Measurements from ENCODE around the gene AVPR2.

AVPR2 gene

GRCh38 chrX:153903991-153904957 lies at the start of gene AVPR2:
Gene AVPR2, plus strand, starts transcription at chrX:153904673. Its CDS starts 473 bp downstream, at chrX:153905146.
- in situ Hi-C loops (cut with HindIII; ENCODE audit: low sequenced_read_pairs) = loop anchor here (5.0 kb wide), 1 partner anchor 63 kb away; no protein-coding TSS in a partner anchor

DNA sequence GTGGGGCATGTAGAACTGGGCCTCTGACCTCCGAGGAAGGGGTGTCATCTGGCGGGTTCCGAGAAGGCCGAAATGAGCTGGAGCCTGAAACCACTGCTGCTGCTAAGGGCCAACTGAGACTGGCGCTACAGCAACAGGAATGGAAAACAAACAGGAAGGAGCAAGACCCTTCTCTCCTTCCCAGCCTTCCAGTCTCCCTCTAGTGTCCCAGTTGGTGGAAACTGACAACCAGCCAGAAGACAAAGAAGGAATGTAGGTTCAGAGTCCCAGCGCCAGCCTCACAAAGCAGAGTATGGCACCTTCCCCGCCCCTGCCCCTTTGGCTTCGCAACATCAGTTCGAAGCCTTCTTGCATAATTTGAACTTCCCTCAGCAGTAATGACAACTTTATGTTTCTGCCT lies 49.8 kb upstream of the AVPR2 start:
- in situ Hi-C loops (cut with HindIII; ENCODE audit: low sequenced_read_pairs) = no loop called here

DNA sequence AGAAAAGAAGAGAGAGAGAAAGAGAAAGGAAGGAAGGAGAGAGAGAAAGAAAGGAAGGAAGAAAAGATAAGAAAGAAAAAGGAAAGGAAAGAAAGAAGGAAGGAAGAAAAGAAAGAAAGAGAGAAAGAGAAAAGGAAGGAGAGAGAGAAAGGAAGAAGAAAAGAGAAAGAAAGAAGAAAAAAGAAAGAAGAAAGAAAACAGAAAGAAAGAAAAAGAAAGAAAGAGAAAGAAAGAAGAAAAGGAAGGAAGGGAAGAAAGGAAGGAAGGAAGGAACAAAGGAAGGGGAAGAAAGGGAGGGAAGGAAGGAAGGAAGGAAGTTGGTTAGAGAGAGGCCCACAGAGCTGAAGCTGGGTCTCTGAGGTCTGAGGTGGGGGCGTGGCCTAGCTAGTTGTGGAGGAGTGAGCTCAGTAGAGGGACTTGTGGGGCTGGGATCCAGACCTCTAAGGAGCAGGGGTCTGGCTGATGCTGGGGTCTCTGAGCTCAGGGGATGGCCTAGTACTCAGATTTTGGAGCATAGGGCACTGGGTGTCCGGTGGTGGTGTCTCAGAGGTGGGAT lies 47.0 kb upstream of the AVPR2 start:
- in situ Hi-C loops (cut with HindIII; ENCODE audit: low sequenced_read_pairs) = no loop called here

- in situ Hi-C loops (cut with HindIII; ENCODE audit: low sequenced_read_pairs) = no loop called here
Measured at GRCh38 chrX:153861151-153861550, 43.3 kb upstream of the AVPR2 start.

GRCh38 chrX:153861733-153862310 lies 42.7 kb upstream of the AVPR2 start:
- in situ Hi-C loops (cut with HindIII; ENCODE audit: low sequenced_read_pairs) = no loop called here

DNA sequence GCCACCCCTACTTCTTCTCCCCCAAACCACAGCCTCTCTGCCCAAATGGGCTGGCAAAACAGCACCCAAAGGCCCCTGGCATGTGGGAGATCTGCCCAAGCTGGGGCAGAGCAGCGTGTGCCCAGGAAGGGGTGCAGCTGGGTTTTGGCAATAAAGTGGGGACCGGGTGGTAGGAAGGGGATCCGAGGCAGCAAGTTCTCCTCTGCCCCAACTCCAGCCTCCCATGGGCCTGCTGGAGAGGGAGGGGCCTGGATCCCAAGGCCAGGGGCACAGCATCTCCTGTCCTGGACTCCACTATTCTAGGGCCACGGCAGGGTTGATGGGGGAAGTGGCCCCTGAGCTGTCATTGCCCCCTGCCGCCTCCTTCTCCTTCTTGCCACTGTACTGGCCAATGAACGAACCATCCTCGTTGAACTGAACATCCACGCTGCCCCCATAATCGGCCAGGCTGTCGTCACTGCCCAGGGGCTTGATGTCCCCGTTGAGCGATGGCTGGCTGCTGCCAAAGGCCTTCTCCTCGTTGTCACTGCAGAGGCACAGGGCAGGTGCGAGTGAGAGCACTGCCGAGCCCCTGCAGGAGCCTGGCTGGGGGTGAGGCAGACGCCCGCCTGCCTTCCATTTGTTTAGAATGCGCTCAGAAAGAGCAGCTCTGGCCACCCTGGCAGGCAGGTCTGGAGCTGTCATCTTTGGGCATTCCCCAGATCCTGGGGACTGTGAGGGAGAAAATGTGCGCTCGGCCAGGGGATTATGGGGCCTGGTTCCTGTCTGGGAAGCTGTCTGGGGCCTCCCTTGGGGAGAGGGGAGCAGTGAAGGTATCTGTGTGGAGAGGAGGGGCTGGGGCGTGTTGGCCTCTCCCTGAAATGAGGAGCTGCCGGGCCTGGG lies 41.9 kb upstream of the AVPR2 start:
- in situ Hi-C loops (cut with HindIII; ENCODE audit: low sequenced_read_pairs) = no loop called here

- in situ Hi-C loops (cut with HindIII; ENCODE audit: low sequenced_read_pairs) = no loop called here
Measured at GRCh38 chrX:153863251-153863991, 41.1 kb upstream of the AVPR2 start.

DNA sequence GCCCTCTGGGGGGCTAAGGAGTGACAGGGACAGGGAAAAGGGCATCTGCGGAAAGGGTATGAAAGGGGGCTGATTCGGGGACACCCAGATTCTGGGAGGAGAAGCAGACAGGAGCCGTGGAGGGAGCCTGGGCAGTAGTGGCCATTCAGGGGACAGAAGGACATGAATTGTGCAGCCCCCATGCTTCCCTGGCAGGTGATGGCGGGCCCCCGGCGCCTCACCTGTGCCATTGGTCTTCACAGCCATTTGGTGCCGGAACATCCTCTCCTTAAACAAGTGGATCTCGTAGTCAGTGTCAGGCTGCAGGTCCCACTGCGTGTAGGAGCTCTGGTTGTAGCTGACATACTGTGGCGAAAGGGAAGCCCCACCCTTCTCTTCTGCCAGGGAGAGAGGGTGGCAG lies 40.4 kb upstream of the AVPR2 start:
- in situ Hi-C loops (cut with HindIII; ENCODE audit: low sequenced_read_pairs) = no loop called here

- in situ Hi-C loops (cut with HindIII; ENCODE audit: low sequenced_read_pairs) = no loop called here
Measured at GRCh38 chrX:153864561-153865320, 39.7 kb upstream of the AVPR2 start.

GRCh38 chrX:153865321-153865580 lies 39.2 kb upstream of the AVPR2 start:
- in situ Hi-C loops (cut with HindIII; ENCODE audit: low sequenced_read_pairs) = no loop called here

DNA sequence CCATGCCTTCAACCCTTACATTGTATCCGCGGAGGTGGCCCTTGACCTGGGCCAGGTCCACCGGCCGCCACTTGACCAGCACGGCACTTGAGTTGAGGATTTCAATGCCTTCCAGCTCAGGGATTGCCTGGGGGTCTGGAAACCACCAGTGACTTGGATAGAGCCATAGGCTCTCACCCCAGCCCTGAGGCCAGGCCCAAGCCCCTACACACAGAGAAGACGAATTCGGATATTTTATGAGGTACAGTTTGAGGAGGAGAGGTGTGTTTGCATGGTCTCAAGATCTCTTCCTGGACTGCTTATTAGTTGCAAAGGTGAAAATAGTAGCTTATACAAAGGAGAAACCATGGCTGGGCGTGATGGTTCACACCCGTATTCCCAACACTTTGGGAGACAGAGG lies 38.8 kb upstream of the AVPR2 start:
- in situ Hi-C loops (cut with HindIII; ENCODE audit: low sequenced_read_pairs) = no loop called here

DNA sequence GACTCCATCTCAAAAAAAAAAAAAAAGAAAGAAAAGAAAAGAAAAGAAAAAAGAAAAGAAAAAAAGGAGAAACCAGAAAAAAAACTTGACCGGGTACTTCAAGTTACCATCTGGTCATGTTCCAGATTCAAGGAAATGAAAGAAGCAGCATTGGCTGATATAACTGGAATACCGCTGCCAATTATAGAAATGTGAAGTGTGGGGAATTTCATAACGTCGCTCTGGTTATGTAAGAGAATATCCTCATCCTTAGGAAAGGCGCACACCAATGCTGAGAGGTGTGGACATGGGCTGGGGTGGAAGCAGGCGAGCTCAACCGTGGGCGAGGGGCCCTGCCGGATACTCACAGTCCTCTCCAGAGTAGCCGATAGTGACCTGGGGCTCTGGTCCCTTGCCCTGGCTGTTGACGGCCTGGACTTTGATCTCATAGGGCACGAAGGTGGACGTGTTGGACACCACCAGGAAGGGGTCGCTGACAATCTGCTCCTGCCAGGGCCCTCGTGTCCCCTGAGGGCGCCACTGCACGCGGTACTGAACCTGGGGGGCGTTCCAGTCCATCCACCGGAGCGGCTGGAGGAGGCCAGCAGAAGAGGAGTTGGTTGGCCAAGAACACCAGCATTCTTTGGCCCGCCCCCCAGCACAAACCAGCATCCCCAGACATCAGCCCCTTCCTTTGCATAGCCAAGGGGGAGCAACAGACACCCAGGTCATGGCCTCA lies 38.0 kb upstream of the AVPR2 start:
- in situ Hi-C loops (cut with HindIII; ENCODE audit: low sequenced_read_pairs) = no loop called here

DNA sequence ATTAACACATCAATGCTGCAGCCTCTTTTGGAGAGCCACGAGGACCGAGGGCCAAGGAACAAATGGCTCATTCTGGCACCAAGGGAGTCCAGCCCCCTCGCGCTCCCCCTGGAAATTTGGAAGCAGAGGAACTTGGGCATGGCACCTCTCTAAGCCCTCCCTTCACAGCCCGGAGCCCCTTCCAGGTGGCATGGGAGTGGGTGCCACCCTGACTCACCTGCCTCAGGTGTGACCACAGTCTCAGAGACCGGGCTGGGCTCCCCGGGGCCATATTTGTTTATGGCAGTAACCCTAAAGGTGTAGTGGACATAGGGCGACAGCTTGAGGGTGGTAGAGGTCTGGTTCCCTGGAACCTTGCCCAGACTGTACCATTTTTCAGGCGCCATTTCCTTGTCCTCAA lies 37.3 kb upstream of the AVPR2 start:
- in situ Hi-C loops (cut with HindIII; ENCODE audit: low sequenced_read_pairs) = no loop called here

- in situ Hi-C loops (cut with HindIII; ENCODE audit: low sequenced_read_pairs) = no loop called here
Measured at GRCh38 chrX:153867671-153868070, 36.8 kb upstream of the AVPR2 start.

- in situ Hi-C loops (cut with HindIII; ENCODE audit: low sequenced_read_pairs) = no loop called here
Measured at GRCh38 chrX:153868576-153869472, 35.6 kb upstream of the AVPR2 start.

- in situ Hi-C loops (cut with HindIII; ENCODE audit: low sequenced_read_pairs) = no loop called here
Measured at GRCh38 chrX:153869473-153870287, 34.8 kb upstream of the AVPR2 start.

DNA sequence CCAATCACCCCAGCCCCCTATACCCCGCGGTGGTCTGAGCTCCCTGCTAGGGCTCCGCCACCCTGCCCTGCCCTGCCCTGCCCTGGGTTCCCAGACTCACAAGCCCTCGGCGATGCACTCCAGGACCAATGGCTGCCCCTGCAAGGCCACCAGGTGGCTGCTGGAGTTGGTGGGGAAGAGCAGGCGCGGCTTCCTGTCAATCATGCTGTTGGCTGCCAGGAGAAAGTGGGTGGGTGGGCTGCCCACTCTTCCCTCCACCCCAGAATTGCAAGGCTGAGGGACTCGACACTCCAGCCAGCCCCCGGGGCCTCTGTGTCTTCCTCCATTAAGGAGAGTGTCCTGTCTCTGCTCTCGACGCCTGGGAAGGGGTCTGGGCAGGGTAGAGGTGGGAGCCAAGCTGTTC lies 34.2 kb upstream of the AVPR2 start:
- in situ Hi-C loops (cut with HindIII; ENCODE audit: low sequenced_read_pairs) = no loop called here
